Stimulated activated CD4-positive, alpha-beta T cell treated with anti-CD3 and anti-CD28 coated beads, Interleukin-1b, Interleukin-23, amount 100 ng/mL, for 1 hour (primary cell): ENCODE measurements around the gene CEACAM5.
A peak's percentile ranks its signal among the peaks of the same experiment; 100 is the strongest.
"Not testable (repeated sequence)": the region's sequence is repeated elsewhere in the genome, so short reads cannot be mapped to it uniquely, and the experiment has no call there.

Experiments
- DNase-seq, 2 donors: peaks; one replicate each; pipeline ENCODE4 v3.0.0-alpha.2; 2020; ENCODE audit warnings: low read depth in 2 of 2

Gene CEACAM5

DNA sequence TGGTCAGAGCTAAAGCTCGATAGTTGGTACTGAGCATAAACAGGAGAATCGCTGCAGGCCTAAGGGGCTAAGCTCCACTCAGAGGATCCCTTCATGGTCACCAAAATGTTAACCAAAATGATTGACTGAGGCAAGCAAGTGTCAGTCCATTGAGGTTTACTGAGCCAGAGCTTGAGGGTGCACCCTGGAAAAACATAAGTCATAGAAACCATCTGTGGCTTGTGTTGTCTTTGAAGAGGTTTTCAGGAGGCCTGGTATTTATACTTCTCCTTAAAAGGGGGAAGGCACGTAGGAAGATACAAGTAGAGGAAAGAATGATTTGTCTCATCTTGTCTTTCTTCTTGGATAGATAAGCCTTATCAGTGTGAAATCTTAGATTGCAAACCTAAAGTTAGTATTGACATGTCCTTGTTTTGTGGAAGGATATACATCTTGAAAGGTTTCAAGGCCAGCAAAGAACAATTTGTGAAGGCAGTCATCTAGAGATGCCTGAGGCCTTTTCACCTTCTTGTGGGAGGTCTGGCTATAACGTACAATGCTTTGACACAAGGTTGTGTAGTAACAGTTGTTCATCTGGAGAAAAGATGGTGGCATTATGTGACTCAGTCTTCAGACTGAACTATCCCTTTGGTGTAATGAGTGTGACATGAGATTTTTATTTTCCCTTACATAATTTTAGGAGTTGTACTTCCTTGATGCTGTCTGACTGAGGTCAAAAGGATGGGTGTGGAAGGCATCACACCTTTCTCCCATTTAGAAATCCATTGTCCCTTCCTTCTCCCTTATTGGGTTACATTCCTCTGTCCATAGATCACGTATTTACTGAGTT is 32.2 kb downstream of the CEACAM5 start:
- DNase-seq = no peak

DNA sequence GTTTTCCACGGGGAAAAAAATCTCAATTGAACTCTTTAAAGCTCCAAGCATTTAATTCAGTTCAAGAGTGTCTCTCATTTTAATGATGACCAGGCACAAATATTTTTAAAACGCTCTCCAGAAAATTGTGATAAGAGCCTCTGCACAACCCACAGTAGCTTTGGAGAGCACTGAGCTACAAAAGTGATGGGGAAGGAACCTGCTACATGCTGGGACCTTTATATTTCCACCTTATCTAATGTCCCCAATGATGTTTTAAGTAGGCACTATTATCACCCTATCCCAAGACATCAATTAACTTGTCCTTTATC is 32.8 kb downstream of the CEACAM5 start:
- DNase-seq = no peak

DNA sequence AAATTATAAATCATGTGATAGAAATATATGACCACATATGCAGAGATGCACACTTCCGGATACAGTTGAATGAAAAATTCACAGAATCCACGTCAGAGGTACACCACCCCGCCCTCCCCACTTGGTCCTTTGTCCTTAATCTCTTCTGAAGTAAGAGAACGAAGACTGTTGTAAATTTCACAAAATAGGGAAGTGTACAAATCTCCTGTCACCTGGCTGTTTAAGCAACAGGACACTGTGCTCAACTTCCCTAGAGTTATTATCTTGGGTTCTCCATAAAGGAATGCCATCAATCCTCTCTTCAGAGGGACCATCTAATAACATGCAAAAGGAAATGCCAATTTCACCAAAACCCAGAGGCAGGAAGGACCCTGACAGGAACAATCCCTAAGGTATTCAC is 36.4 kb downstream of the CEACAM5 start:
- no peak for DNase-seq

DNA sequence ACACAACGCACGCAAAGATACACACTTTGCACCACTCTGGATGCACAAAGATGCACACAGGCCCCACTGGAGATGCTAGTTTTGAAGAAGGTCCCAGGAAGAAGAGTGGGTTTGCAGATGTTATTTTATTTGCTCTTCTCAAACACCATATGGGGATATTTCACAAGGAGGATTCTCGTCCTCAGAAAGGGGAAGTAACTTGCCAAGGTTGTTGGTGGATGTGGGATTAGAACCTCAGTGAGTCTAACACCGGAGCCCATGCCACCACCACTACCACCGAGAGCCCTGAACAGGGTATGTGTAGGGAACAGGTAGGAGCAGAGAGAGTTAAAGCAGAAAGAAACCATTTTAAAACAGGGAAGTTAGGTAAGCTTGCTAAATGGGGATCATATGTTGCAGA is 37.3 kb downstream of the CEACAM5 start:
- no peak for DNase-seq

DNA sequence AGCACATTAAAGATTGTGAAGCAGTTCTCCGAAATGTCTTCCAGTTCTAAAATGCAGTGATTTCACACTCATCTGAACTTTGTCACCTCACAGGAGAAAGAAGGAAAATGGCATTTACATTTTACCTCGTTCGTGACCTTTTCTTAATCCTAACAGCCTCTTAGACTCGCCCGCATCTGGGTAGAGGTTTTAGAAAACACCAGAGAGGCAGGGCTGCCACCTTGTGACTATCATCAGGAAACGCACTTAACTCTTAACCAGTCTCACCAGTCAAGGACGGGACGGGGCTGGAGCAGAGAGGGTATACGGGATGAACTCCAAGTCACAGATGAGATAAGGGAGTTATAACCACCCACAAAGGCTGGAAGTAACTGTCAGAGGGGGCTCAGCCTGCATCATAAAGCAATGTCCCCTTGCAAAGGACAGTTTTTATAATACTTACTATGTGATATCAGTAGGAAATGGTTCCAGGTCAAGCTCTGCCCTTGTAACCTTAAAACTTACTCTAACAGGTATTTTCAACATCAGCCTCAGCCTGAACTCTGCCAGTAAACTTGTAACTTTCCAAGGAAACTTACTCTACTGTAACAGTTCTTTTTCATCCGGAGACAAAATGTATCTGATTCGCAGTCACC is 38.3 kb downstream of the CEACAM5 start:
- peak in 1 of 2 donors; percentile 15 for DNase-seq

DNA sequence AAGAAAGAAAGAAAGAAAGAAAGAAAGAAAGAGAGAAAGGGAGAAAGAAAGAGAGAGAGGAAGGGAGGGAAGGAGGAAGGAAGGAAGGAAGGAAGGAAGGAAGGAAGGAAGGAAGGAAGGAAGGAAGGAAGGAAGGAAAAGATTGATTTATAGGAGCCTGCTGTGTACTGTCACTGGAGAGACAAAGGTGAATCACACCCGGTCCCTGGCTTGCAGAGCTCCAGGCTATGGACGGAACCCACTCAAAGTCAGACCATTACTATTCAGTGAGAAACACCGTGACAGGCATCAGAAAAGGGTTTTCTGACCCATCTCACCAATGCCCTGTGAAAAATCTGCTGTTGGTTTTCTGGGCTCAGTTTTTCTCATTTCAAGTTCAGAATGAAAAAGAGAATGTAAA is 39.6 kb downstream of the CEACAM5 start:
- no peak for DNase-seq

DNA sequence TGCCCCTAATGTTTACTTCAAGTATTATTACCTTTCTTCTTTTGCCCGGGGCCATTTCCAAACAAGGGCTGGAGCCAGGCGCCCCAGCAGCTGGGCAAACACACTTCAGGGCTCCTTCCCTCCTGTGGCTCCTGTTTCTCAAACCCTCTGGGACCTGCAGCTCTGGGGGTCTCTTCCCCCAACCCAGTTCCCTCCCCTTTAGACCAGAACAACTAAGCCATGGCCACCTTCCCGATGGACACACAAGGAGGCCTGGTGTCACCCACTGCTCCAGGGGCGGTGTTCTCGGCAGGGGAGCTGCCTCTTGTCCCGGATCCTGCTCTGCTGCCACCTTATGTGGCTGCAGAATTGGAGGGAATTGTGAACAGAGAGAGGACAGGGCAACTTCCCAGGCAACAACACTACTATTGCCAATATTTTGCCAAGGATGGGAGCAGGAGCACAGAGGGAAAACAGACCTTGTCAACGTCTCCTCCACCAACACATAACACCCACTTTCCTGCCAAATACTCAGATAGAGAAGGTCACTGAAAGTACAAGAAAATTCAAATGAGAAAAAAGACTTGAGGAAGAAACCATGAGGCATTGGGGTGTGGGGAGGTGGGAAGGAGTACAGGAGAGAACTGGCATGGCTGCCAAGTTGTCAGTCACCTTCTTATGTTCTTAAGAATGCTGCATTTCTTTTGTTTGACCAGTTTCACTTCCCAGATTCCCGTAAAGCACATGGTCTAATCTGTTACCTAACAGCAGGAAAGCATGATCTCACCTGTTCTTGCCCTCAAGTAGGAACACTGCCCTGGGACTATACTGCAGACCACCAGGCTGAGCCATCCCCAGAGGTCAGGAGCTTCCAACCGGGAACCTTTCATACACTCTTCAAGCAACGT is 42.1 kb downstream of the CEACAM5 start:
- DNase-seq = not testable (repeated sequence)

DNA sequence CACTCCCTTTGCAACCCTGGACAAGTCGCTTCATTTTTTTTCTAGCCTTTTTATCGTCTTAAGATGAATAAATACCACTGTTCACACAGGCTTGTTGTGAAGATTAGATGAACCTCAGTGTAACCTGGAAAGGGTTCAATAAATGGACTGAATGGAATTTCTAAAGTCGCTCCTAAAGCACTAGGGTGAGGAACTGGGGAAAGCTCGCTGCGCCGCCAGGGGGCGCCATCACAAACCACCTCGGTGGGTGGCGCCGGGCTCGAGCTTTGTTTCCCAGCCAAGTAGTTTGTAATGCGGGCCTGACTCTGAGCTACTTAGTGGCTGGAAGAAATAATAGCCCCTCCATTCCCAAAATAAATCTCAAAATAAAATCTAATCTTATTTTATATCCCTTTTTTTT is 44.7 kb downstream of the CEACAM5 start:
- peak; percentile 49 to 71 for DNase-seq

DNA sequence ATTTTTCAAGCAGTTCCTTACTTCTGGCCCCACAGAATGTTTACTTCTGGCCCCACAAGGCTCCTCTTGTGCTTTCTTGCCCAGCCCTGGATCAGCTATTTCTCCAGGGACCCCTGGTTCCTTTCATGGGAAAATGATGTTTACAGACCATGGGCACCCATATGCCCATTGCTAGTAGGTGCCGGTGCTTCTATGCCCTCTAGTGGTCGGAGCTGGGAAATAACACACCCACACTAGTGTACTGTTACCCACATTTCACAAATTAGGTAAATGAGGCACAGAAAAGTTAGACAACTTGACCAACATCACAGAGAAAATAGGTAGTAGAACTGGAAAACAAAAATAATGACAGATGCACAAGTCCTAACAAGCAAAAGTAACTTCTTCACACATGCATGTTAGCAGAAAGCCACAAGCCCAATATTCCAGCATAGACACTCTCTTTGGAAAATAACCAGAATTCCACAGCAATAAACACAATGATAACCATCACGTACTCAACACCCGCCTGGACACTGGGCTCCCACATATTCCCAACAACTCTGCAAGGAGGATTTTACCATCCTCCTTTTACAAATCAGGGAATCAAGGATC is 45.6 kb downstream of the CEACAM5 start:
- DNase-seq = peak; percentile 39 to 57

DNA sequence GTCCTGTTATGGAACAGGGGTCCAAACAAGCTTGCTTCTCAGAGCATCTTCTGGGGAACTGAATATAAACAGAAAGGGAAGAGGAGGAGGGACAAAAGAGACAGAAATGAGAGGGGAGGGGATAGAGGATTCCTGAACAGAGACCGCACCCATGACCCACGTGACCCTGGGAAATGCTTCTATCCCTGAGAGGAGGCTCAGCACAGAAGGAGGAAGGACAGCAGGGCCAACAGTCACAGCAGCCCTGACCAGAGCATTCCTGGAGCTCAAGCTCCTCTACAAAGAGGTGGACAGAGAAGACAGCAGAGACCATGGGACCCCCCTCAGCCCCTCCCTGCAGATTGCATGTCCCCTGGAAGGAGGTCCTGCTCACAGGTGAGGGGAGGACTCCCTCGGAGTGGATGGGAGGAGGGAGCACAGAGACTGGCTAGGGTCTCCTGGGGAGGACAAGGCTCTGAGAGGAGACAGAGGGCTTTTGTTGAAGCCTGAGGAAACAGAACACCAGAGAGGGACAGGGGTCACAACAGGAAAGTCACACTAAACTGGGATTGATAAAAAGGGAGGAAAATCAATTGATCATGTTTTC is 47.0 kb downstream of the CEACAM5 start, which contains the start of gene CEACAM6:
TSS of gene CEACAM6 (plus strand) at position 203 of the 586 bp plus-strand sequence. CDS start at position 312, 109 bp downstream.
- no peak for DNase-seq

DNA sequence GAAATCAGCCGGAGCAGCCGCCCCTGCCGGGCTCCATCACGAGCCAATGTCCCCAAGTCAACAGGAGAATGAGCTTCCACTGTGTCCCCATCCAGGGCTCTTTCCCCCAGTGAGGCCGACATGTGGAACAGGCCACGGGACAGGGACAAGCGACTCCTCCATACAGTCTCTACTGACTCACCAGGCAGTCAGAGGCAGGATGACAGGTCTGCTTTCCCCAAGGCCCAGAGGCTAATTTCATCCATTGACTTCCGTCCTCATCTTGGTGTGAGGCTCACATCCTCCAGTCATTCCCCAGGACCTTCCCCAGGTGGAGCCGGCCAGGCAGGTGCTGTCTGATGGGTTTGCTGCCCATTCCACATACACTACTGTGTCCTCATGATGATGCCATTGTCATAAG is 50.4 kb downstream of the CEACAM5 start:
- no peak for DNase-seq

DNA sequence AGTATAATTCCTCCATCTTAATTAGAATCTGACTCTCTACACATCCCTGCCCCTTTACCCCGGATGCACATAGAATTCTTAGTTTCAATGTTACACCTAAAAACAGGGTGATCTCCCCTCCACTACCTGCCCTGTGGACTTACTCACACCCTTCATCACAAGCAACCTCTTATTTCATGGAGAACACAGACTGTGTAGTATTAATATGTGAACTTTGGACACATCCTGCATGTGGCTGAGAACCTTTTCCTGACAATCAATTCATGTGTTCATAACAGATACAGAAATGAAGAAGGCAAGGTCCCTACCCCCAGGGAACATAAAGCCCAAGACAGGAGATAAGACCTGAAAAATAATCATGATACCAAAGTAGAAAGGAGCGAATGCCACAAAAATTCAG is 58.7 kb downstream of the CEACAM5 start:
- DNase-seq = no peak

DNA sequence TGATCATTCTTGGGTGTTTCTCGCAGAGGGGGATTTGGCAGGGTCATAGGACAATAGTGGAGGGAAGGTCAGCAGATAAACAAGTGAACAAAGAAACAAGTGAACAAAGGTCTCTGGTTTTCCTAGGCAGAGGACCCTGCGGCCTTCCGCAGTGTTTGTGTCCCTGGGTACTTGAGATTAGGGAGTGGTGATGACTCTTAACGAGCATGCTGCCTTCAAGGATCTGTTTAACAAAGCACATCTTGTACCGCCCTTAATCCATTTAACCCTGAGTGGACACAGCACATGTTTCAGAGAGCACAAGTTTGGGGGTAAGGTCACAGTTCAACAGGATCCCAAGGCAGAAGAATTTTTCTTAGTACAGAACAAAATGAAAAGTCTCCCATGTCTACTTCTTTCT is 59.7 kb downstream of the CEACAM5 start:
- not testable (repeated sequence) for DNase-seq

DNA sequence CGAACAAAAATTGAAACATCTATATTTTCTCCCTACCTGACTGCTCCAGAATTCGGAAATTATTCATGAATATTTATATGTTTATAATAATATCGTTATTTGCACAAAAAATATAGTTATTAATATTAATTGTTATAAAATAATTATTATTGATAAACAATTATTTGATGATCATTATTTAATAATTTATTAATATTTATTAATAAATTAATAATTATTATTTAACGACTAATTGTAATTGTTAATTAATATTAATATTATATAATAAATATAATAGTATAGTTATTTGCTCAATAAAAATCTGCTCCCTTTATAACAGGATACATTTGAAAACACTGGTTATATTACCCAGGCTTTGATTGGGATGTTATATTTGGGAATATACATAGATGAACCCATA is 61.2 kb downstream of the CEACAM5 start:
- no peak for DNase-seq

DNA sequence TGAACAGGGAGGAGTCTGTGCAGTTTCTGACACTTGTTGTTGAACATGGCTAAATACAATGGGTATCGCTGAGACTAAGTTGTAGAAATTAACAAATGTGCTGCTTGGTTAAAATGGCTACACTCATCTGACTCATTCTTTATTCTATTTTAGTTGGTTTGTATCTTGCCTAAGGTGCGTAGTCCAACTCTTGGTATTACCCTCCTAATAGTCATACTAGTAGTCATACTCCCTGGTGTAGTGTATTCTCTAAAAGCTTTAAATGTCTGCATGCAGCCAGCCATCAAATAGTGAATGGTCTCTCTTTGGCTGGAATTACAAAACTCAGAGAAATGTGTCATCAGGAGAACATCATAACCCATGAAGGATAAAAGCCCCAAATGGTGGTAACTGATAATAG is 63.0 kb downstream of the CEACAM5 start:
- no peak for DNase-seq

DNA sequence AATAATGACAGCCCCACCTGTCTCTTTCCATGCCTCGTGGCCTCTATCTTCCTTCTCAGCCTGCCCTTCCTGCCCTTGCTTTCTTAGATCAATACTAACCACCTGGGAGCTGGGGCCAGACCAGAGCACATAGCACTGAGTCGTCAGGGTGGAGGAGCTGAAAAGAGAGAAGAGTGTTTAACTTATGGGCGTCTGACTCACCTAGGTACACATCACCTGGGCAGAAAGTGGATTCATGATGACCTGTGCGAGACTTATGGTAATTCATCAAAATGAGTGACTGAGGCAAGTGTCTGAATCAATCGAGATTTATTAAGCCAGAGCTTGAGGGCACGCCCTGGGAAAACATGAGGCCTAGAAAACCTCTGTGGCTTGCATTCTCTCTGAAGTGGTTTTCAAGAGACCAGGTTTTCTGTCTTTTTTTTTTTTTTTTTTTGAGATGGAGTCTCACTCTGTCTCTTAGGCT is 66.1 kb downstream of the CEACAM5 start:
- no peak for DNase-seq

DNA sequence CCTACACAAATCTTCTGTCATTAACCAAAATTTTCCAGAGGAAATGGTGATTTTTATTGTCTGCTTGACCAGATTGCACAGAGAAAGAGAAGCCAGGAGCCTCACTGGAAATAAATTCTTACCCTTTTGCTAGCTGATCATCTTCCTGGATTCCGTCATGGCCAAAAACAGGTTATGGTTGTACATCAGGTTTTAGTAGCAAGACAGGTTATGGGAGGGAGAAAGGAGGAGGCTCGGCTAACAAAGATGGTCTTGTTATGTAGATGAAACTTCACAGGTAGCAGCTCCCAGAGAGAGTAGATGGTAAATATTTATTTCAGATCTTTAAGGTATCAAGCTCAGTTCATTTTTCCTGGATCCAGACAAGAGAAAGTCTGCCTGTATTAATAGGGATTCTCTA is 68.3 kb downstream of the CEACAM5 start:
- DNase-seq = no peak
